Gastroesophageal sphincter (tissue), 3 donors: Measurements from ENCODE around the gene CCSER1.

ENCODE experiments used
- POLR2AphosphoS5 ChIP-seq: sonication (generic); formaldehyde crosslinking; IDR thresholded peaks from one replicate; pipeline ENCODE4 v1.6.1; 2017; ENCODE audit warnings: antibody characterized with exemption
- TF ChIP-seq, protein P1 (sequence below), 4 experiments: fragments of 200-600 bp in 2 of 4; fragments of 450-650 bp in 2 of 4; sonication (generic) in 1 of 4; IDR thresholded peaks; one replicate each; pipeline ENCODE4 v1.5.1; 2017 to 2019; ENCODE audit warnings: antibody characterized with exemption in 4 of 4, mild to moderate bottlenecking in 2 of 4, moderate library complexity in 2 of 4

- TF ChIP-seq, protein P1, sequence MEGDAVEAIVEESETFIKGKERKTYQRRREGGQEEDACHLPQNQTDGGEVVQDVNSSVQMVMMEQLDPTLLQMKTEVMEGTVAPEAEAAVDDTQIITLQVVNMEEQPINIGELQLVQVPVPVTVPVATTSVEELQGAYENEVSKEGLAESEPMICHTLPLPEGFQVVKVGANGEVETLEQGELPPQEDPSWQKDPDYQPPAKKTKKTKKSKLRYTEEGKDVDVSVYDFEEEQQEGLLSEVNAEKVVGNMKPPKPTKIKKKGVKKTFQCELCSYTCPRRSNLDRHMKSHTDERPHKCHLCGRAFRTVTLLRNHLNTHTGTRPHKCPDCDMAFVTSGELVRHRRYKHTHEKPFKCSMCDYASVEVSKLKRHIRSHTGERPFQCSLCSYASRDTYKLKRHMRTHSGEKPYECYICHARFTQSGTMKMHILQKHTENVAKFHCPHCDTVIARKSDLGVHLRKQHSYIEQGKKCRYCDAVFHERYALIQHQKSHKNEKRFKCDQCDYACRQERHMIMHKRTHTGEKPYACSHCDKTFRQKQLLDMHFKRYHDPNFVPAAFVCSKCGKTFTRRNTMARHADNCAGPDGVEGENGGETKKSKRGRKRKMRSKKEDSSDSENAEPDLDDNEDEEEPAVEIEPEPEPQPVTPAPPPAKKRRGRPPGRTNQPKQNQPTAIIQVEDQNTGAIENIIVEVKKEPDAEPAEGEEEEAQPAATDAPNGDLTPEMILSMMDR (IDR thresholded peaks at IDR 0.05), result no peak
- TF ChIP-seq POLR2AphosphoS5, result no peak
Observed at GRCh38 chr4:90857081-90857820, 730.1 kb downstream of the CCSER1 start.
